Retinal pigment epithelial cell (primary cell): Measurements from ENCODE around the gene CEP192.

Experiments
- DNase-seq: peaks from one replicate; pipeline ENCODE4 v3.0.0-alpha.2; 2010; ENCODE audit warnings: low read depth
- H3K4me3 ChIP-seq: 2 replicates; pipeline ENCODE4 v1.5.1; 2011; ENCODE audit warnings: mild to moderate bottlenecking, low read length, control low read depth, moderate library complexity
- CTCF ChIP-seq: conservative IDR thresholded peaks from 2 replicates; pipeline ENCODE4 v1.5.1; 2011; ENCODE audit warnings: low read depth, low read length, control low read depth, inconsistent platforms

CEP192 gene

GRCh38 chr18:13120255-13120654 is 129.1 kb downstream of the CEP192 start:
- TF ChIP-seq CTCF = no peak
- no peak overlapping the region for H3K4me3 ChIP-seq
- DNase-seq = no peak

GRCh38 chr18:13120983-13121441 is 129.8 kb downstream of the CEP192 start:
- peak; percentile 2 for TF ChIP-seq CTCF
- no peak overlapping the region for H3K4me3 ChIP-seq
- DNase-seq = peak; percentile 83

GRCh38 chr18:13124411-13124810 is 133.2 kb downstream of the CEP192 start:
- no peak overlapping the region for H3K4me3 ChIP-seq
- TF ChIP-seq CTCF = no peak
- no peak for DNase-seq

- H3K4me3 ChIP-seq = no peak overlapping the region
- no peak for TF ChIP-seq CTCF
- no peak for DNase-seq
These were observed 134.0 kb downstream of the CEP192 start for GRCh38 chr18:13125191-13125590.

- H3K4me3 ChIP-seq = no peak overlapping the region
- TF ChIP-seq CTCF = no peak
- no peak for DNase-seq
These were observed 135.9 kb downstream of the CEP192 start for GRCh38 chr18:13126966-13127598.

GRCh38 chr18:13131283-13131682 is 140.1 kb downstream of the CEP192 start:
- no peak for DNase-seq
- H3K4me3 ChIP-seq = no peak overlapping the region
- no peak for TF ChIP-seq CTCF
